Astrocyte (in vitro differentiated cells and primary cell): ENCODE measurements around the gene PCSK1. TPM values are rescaled to one million over a fixed set of nuclear protein-coding genes. Genes with fewer than 3 reads are reported as not detected.
A peak's percentile ranks its signal among the peaks of the same experiment; 100 is the strongest.

Experiments
- DNase-seq: peaks from one replicate; pipeline ENCODE4 v3.0.0-alpha.2; 2010; ENCODE audit warnings: low read depth
- FAIRE-seq: peaks from 2 replicates; lab custom pipeline; 2011; peaks lifted over from hg19 to GRCh38; lab: Jason Lieb, UNC
- H2AFZ ChIP-seq: 2 replicates; pipeline ENCODE4 v1.6.0; 2012; ENCODE audit warnings: low read depth, low read length, inconsistent platforms
- H3K27ac ChIP-seq: 2 replicates; pipeline ENCODE4 v1.5.1; 2011; ENCODE audit warnings: low read depth, low read length, inconsistent platforms
- H3K27me3 ChIP-seq: 2 replicates; pipeline ENCODE4 v1.6.0; 2011; ENCODE audit warnings: low read length, inconsistent platforms; ENCODE audit not compliant: insufficient read depth
- H3K36me3 ChIP-seq: 2 replicates; pipeline ENCODE4 v1.5.1; 2011; ENCODE audit warnings: low read length, inconsistent platforms; ENCODE audit not compliant: insufficient read depth
- H3K4me1 ChIP-seq: 2 replicates; pipeline ENCODE4 v1.5.1; 2011; ENCODE audit warnings: low read length, inconsistent platforms; ENCODE audit not compliant: insufficient read depth
- H3K4me2 ChIP-seq: 2 replicates; pipeline ENCODE4 v1.6.0; 2012; ENCODE audit warnings: low read length, inconsistent platforms
- H3K4me3 ChIP-seq: 2 replicates; pipeline ENCODE4 v1.5.1; 2011; ENCODE audit warnings: low read depth, mild to moderate bottlenecking, low read length, inconsistent platforms; ENCODE audit not compliant: insufficient read depth
- H3K79me2 ChIP-seq: 2 replicates; pipeline ENCODE4 v1.6.0; 2012; ENCODE audit warnings: mild to moderate bottlenecking, low read length, inconsistent platforms; ENCODE audit not compliant: insufficient read depth
- H3K9ac ChIP-seq: 2 replicates; pipeline ENCODE4 v1.6.0; 2012; ENCODE audit warnings: mild to moderate bottlenecking, low read length, inconsistent platforms
- H3K9me3 ChIP-seq: 2 replicates; pipeline ENCODE4 v1.5.1; 2012; ENCODE audit warnings: low read depth, mild to moderate bottlenecking, low read length, inconsistent platforms; ENCODE audit not compliant: insufficient read depth
- H4K20me1 ChIP-seq: 2 replicates; pipeline ENCODE4 v1.6.0; 2012; ENCODE audit warnings: low read length, inconsistent platforms; ENCODE audit not compliant: insufficient read depth
- H3K27ac Mint-ChIP-seq: one replicate; pipeline ENCODE4 v1.8.0; 2021; ENCODE audit warnings: mild to moderate bottlenecking, mixed read lengths; ENCODE audit not compliant: unreplicated experiment
- H3K27me3 Mint-ChIP-seq: one replicate; pipeline ENCODE4 v1.8.0; 2021; ENCODE audit warnings: low read depth, mixed read lengths; ENCODE audit not compliant: unreplicated experiment
- H3K36me3 Mint-ChIP-seq: one replicate; pipeline ENCODE4 v1.8.0; 2021; ENCODE audit warnings: low read depth, mixed read lengths; ENCODE audit not compliant: unreplicated experiment
- H3K4me1 Mint-ChIP-seq: one replicate; pipeline ENCODE4 v1.8.0; 2021; ENCODE audit warnings: low read depth, mixed read lengths; ENCODE audit not compliant: unreplicated experiment
- H3K4me3 Mint-ChIP-seq: one replicate; pipeline ENCODE4 v1.8.0; 2021; ENCODE audit warnings: mild to moderate bottlenecking, moderate library complexity, mixed read lengths; ENCODE audit not compliant: unreplicated experiment
- H3K9me3 Mint-ChIP-seq: one replicate; pipeline ENCODE4 v1.8.0; 2021; ENCODE audit warnings: mild to moderate bottlenecking, mixed read lengths; ENCODE audit not compliant: unreplicated experiment
- EZH2 ChIP-seq: IDR thresholded peaks from 2 replicates; pipeline ENCODE4 v1.6.1; 2012; ENCODE audit warnings: mild to moderate bottlenecking, low read length, inconsistent platforms; ENCODE audit not compliant: insufficient read depth
- total RNA-seq: library from RNA; stranded (reverse); gene quantifications from 2 replicates; pipeline ENCODE4 v1.2.1, GENCODE V29; 2021
- TF ChIP-seq, protein P1 (sequence below): IDR thresholded peaks from 2 replicates; pipeline ENCODE4 v1.5.1; 2011; ENCODE audit warnings: low read depth, mild to moderate bottlenecking, inconsistent platforms, low read length, moderate library complexity; ENCODE audit not compliant: insufficient read depth

The PCSK1 gene
- total RNA-seq, 1 donor from 2014 or later = 0.18 TPM

GRCh38 chr5:96354237-96354636, 78.8 kb downstream of the PCSK1 start:
- Mint-ChIP-seq H3K4me1 (no peaks in the 10 kb centered on the region), H3K36me3 (no peaks in the 10 kb centered on the region), H3K27me3 (peaks cover 6% of the 10 kb centered on the region), H3K9me3 (peaks cover 10% of the 10 kb centered on the region), H3K4me3 (no peak overlapping the region), H3K27ac (no peak overlapping the region)
- H4K20me1 ChIP-seq = no peaks in the 10 kb centered on the region
- no peaks in the 10 kb centered on the region for H3K79me2 ChIP-seq
- no peaks in the 10 kb centered on the region for H3K9me3 ChIP-seq
- no peaks in the 10 kb centered on the region for H3K27me3 ChIP-seq
- FAIRE-seq = no peak
- TF ChIP-seq EZH2 = no peak
- TF ChIP-seq, protein P1, sequence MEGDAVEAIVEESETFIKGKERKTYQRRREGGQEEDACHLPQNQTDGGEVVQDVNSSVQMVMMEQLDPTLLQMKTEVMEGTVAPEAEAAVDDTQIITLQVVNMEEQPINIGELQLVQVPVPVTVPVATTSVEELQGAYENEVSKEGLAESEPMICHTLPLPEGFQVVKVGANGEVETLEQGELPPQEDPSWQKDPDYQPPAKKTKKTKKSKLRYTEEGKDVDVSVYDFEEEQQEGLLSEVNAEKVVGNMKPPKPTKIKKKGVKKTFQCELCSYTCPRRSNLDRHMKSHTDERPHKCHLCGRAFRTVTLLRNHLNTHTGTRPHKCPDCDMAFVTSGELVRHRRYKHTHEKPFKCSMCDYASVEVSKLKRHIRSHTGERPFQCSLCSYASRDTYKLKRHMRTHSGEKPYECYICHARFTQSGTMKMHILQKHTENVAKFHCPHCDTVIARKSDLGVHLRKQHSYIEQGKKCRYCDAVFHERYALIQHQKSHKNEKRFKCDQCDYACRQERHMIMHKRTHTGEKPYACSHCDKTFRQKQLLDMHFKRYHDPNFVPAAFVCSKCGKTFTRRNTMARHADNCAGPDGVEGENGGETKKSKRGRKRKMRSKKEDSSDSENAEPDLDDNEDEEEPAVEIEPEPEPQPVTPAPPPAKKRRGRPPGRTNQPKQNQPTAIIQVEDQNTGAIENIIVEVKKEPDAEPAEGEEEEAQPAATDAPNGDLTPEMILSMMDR = no peak
- no peak for DNase-seq
- no peak overlapping the region for H3K9ac ChIP-seq
- no peak overlapping the region for H2AFZ ChIP-seq
- H3K36me3 ChIP-seq = no peaks in the 10 kb centered on the region
- no peak overlapping the region for H3K27ac ChIP-seq
- H3K4me3 ChIP-seq = no peak overlapping the region
- no peaks in the 10 kb centered on the region for H3K4me1 ChIP-seq
- H3K4me2 ChIP-seq = no peak overlapping the region

DNA sequence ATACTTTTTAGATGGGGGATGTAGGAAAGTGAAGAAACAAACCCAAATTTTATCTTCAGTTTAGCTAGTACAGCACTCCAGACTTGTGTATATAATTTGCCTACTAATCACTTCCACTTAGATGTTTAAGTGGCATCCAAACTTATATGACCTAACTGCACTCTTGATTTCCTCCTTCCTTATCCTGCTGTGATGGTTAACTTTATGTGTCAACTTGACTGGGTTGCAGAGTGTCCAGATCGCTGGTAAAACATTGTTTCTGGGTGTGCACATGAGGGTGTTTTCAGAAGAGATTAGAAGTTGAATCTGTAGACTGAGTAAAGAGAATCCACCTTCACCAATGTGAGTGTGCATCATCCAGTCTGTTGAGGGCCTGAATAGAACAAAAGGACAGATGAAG, 79.8 kb downstream of the PCSK1 start:
- Histone ChIP-seq H3K27ac (no peak overlapping the region), H4K20me1 (no peaks in the 10 kb centered on the region), H3K4me2 (no peak overlapping the region), H3K9me3 (no peaks in the 10 kb centered on the region), H3K9ac (no peak overlapping the region), H3K4me1 (no peaks in the 10 kb centered on the region), H2AFZ (no peak overlapping the region), H3K4me3 (no peak overlapping the region), H3K27me3 (no peaks in the 10 kb centered on the region), H3K79me2 (no peaks in the 10 kb centered on the region), H3K36me3 (no peaks in the 10 kb centered on the region)
- DNase-seq (no peak), FAIRE-seq (no peak)
- Mint-ChIP-seq H3K27me3 (peaks cover 6% of the 10 kb centered on the region), H3K9me3 (peaks cover 10% of the 10 kb centered on the region), H3K4me3 (no peak overlapping the region), H3K27ac (no peak overlapping the region), H3K4me1 (no peaks in the 10 kb centered on the region), H3K36me3 (no peaks in the 10 kb centered on the region)
- TF ChIP-seq, protein P1 = no peak
- no peak for TF ChIP-seq EZH2

DNA sequence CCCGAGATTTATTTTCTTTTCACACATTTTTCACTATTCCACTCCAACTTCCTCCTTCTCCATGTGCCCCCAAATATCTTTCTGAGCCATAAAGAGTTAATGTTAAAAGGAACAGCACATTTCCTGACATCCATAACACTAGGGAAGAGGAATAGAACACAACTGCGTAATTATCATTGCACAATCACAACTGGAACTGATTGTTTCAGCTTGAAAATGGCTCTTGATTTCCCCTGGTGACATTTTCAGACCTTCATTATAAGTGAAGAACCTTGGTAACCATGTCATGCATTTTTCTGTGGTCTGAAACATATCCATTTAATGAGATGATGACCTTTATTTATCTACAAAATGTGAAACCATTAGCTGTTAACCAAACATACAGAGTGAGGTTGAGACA, 82.4 kb downstream of the PCSK1 start:
- Mint-ChIP-seq H3K4me3 (no peak overlapping the region), H3K27me3 (peaks cover 4% of the 10 kb centered on the region), H3K27ac (no peak overlapping the region), H3K36me3 (no peaks in the 10 kb centered on the region), H3K4me1 (no peaks in the 10 kb centered on the region), H3K9me3 (peaks cover 3% of the 10 kb centered on the region)
- FAIRE-seq (peak; percentile 50), DNase-seq (no peak)
- no peak overlapping the region for H3K9ac ChIP-seq
- H3K4me2 ChIP-seq = no peak overlapping the region
- no peaks in the 10 kb centered on the region for H3K36me3 ChIP-seq
- H4K20me1 ChIP-seq = no peaks in the 10 kb centered on the region
- H3K4me1 ChIP-seq = no peaks in the 10 kb centered on the region
- no peak for TF ChIP-seq EZH2
- TF ChIP-seq, protein P1 = no peak
- H3K27ac ChIP-seq = no peak overlapping the region
- H3K9me3 ChIP-seq = no peaks in the 10 kb centered on the region
- no peak overlapping the region for H3K4me3 ChIP-seq
- no peaks in the 10 kb centered on the region for H3K27me3 ChIP-seq
- no peak overlapping the region for H2AFZ ChIP-seq
- no peaks in the 10 kb centered on the region for H3K79me2 ChIP-seq
